ENCODE data around the gene SYNPO2.

DNA sequence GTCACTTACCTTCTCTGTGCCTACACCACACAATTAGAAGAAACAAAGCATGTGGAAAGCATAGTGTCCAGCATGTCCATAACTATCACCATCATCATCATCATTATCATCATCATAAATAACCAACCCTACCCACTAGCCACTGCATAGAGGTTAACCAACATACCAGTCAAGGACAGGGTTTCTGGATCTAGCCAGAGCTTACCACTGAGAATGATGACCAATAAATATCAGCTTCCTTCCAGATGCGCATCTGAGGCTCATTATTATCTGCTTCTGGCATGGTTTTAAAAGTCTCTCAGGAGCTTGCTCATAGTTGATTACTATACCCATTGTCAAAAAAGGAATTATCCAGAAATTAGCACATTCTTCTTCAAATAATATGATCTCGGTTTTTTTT, 221.5 kb downstream of the SYNPO2 start:
- TF ChIP-seq SIN3A (IDR thresholded peaks at IDR 0.05; ENCODE audit: borderline replicate concordance, insufficient read depth, low read length) (no peak), TAF1 (IDR thresholded peaks at IDR 0.05; ENCODE audit: borderline replicate concordance, insufficient read depth, low read length) (no peak)
